Osteocyte (in vitro differentiated cells): Measurements from ENCODE around the gene EIF4G3. TPM values are rescaled to one million over a fixed set of nuclear protein-coding genes. Genes with fewer than 3 reads are reported as not detected.
"Not testable (repeated sequence)": the region's sequence is repeated elsewhere in the genome, so short reads cannot be mapped to it uniquely, and the experiment has no call there.

Experiments
- DNase-seq: peaks from one replicate; pipeline ENCODE4 v3.0.0; 2021; ENCODE audit warnings: mixed read lengths; ENCODE audit not compliant: unreplicated experiment; ENCODE audit errors: extremely low spot score
- H3K27ac Mint-ChIP-seq: one replicate; pipeline ENCODE4 v1.8.0; 2021; ENCODE audit warnings: mild to moderate bottlenecking, mixed read lengths; ENCODE audit not compliant: unreplicated experiment
- H3K27me3 Mint-ChIP-seq: one replicate; pipeline ENCODE4 v1.8.0; 2021; ENCODE audit warnings: mixed read lengths; ENCODE audit not compliant: unreplicated experiment
- H3K36me3 Mint-ChIP-seq: one replicate; pipeline ENCODE4 v1.8.0; 2021; ENCODE audit warnings: mixed read lengths; ENCODE audit not compliant: unreplicated experiment
- H3K4me1 Mint-ChIP-seq: one replicate; pipeline ENCODE4 v1.8.0; 2021; ENCODE audit warnings: mixed read lengths; ENCODE audit not compliant: unreplicated experiment
- H3K4me3 Mint-ChIP-seq: one replicate; pipeline ENCODE4 v1.8.0; 2021; ENCODE audit warnings: mild to moderate bottlenecking, moderate library complexity, mixed read lengths; ENCODE audit not compliant: unreplicated experiment
- H3K9me3 Mint-ChIP-seq: one replicate; pipeline ENCODE4 v1.8.0; 2021; ENCODE audit warnings: mixed read lengths; ENCODE audit not compliant: unreplicated experiment
- CTCF ChIP-seq: fragments of 200-600 bp; sonication (generic); IDR thresholded peaks from 2 replicates; pipeline ENCODE4 v1.5.0; 2021; ENCODE audit warnings: antibody characterized with exemption, mild to moderate bottlenecking, moderate library complexity
- total RNA-seq: library from RNA; stranded (reverse); gene quantifications from 2 replicates; pipeline ENCODE4 v1.2.1, GENCODE V29; 2021

EIF4G3 gene
- total RNA-seq, 1 donor from 2014 or later = 81.9 TPM

DNA sequence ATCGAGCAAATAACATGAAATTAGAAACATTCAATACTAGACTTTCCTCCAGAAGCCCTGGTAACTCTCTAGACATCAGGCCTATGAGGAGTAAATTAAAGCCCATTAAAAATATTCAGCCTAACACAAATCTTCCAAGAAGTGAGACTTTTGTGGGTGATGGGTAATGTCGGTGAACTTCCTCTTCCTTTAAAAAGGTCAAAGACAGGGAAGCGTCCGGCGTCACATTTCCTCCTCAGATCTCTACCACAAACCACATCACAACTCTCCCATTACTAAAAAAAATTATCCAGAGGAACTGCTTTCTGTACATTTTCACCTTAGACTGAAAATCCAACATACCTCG, 1.4 kb downstream of the EIF4G3 start:
- Mint-ChIP-seq H3K27me3 (no peaks in the 10 kb centered on the region), H3K27ac (peak overlapping the region; percentile 86), H3K4me1 (peaks cover 39% of the 10 kb centered on the region), H3K36me3 (peaks cover 6% of the 10 kb centered on the region), H3K9me3 (no peaks in the 10 kb centered on the region), H3K4me3 (peak overlapping the region; percentile 78)
- DNase-seq = no peak
- TF ChIP-seq CTCF = no peak

DNA sequence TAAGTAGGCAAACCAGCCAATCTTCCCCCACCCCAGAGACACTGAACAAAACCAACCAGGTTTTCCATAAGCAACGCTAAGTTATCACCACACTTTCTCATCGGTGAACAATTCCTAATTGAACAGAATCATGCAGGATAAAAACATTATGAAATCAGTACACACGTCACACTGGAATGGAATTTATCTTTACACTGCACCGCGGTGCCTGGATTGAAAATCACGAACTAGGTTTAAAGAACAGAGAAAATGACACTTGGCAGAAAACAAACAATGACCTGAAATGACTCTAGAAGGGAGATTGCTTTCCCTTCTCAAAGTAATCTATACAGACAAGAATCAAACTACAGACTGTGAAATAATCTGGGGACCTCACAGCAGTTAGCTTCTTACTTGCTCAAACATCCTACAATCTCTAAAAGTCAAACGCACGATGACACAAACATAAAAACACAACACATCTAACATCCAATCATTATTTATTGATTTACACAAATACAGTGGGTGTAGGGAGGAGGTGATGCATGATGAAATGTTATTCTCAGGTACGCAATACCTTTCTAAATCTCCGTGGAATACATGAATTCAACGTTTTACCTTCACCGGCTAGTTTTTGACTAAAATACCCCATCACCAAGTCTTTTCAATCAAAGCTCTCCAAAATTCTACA, 1.9 kb downstream of the EIF4G3 start:
- H3K4me3 Mint-ChIP-seq = peak overlapping the region; percentile 78
- H3K27me3 Mint-ChIP-seq = no peaks in the 10 kb centered on the region
- no peaks in the 10 kb centered on the region for H3K9me3 Mint-ChIP-seq
- H3K27ac Mint-ChIP-seq = peak overlapping the region; percentile 86
- H3K4me1 Mint-ChIP-seq = peaks cover 40% of the 10 kb centered on the region
- no peak for TF ChIP-seq CTCF
- H3K36me3 Mint-ChIP-seq = peaks cover 6% of the 10 kb centered on the region
- no peak for DNase-seq

DNA sequence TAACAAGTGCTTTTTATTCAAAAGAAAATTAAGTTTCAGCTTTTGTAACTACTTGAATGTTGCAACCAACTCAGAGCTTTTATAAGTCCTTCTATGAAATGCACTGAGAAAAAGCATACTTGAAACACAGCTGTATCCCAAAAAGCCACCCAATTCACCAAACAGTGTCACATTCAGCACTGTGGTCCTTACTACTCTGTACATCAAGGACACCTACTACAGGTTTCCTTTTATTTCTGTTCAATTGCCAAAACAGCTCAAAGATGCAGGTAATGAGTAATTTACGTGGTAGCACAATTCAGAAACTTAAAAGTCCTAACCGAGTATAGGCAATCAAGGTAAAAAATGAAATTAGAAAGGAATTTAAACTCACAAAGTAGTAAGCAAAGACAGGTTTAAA, 2.5 kb downstream of the EIF4G3 start:
- Mint-ChIP-seq H3K27me3 (no peaks in the 10 kb centered on the region), H3K9me3 (no peaks in the 10 kb centered on the region), H3K4me1 (peaks cover 40% of the 10 kb centered on the region), H3K27ac (peak overlapping the region; percentile 86), H3K4me3 (peak overlapping the region; percentile 78), H3K36me3 (peaks cover 8% of the 10 kb centered on the region)
- DNase-seq = no peak
- no peak for TF ChIP-seq CTCF

- H3K27me3 Mint-ChIP-seq, H3K27ac Mint-ChIP-seq, H3K36me3 Mint-ChIP-seq, H3K4me3 Mint-ChIP-seq, H3K9me3 Mint-ChIP-seq, DNase-seq: not testable (repeated sequence)
- H3K4me1 Mint-ChIP-seq = peaks cover 40% of the 10 kb centered on the region
These were observed 3.6 kb downstream of the EIF4G3 start for GRCh38 chr1:21173096-21173495.

DNA sequence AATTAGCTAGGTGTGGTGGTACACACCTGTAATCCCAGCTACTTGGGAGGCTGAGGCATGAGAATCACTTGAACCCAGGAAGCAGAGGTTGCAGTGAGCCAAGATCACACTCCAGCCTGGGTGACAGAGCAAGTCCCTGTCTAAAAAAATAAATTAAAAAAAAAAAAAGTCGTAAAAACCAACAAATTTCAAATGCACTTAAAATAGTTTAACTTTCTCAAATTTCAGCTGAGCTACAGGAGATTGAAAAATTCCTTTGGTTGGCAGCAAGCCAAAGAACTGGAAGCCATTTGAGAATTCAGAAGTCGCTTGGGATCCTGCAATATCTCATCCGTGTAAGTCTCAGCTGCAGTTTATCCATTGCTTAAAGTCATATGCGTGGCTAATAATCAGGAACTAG, 5.9 kb downstream of the EIF4G3 start:
- peak; percentile 56 for DNase-seq
- Mint-ChIP-seq H3K4me1 (peaks cover 40% of the 10 kb centered on the region), H3K36me3 (peaks cover 15% of the 10 kb centered on the region), H3K27ac (peak overlapping the region; percentile 77)
- H3K27me3 Mint-ChIP-seq, H3K9me3 Mint-ChIP-seq, H3K4me3 Mint-ChIP-seq: not testable (repeated sequence)

DNA sequence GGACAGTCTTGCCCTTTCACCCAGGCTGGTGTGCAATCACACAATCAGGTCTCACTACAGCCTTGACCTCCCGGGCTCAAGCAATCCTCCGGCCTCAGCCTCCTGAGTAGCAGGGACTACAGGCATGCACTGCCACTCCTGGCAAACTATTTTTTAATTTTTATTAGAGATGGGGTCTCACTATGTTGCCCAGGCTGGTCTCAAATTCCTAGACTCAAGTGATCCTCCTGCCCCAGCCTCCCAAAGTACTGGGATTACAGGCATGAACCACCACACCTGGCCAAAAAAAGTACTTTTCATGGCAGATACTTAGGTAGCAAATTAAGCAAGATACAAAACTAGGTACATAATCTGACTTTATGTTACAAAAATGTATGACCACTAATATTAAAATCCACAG, 8.3 kb downstream of the EIF4G3 start:
- Mint-ChIP-seq H3K4me1 (peaks cover 30% of the 10 kb centered on the region), H3K9me3 (no peaks in the 10 kb centered on the region), H3K36me3 (peaks cover 21% of the 10 kb centered on the region), H3K27me3 (no peaks in the 10 kb centered on the region), H3K4me3 (no peak overlapping the region), H3K27ac (no peak overlapping the region)
- no peak for TF ChIP-seq CTCF
- peak; percentile 38 for DNase-seq
